ENCODE data around the gene TRIM63.
A peak's percentile ranks its signal among the peaks of the same experiment; 100 is the strongest.

Gene TRIM63

DNA sequence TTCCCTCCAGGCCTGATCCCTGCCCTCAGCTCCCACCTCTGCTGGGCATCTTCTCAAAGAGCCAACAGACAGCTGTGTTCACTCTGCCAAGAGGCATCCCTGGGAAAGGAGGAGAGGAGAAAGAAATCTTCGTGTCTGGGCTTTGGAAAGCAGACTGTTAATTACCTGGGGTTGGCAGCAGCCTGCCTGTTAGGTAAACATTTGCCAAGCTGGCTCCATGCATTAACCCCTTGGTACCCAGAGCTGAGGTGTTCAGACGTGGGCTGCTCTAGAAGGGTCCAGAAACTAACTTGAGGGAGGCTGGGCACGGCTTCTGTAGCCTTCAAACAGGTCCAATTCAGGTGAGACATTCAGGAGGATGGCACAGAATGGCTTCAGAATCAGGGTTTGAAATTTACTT, 54.6 kb downstream of the TRIM63 start:
- no peak for DNase-seq

GRCh38 chr1:26010825-26011224, 56.6 kb downstream of the TRIM63 start:
- no peak for DNase-seq

GRCh38 chr1:26009796-26010447, 57.5 kb downstream of the TRIM63 start:
- DNase-seq = peak; percentile 44

DNA sequence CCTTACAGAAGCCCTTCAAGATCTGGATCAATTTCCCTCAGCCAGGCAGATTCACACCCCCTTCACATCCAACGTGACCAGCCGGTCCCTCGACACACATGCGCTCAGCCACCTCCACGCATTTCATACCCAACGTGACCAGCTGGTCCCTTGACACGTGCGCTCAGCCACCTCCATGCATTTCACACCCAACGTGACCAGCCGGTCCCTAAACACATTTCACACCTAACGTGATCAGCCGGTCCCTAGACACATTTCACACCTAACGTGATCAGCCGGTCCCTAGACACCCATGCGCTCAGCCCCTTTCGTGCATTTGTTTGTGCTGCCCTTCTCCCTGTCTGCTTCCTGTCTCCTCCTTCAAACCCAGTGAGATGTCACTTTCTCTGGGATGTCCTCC, 60.7 kb downstream of the TRIM63 start:
- DNase-seq = no peak

DNA sequence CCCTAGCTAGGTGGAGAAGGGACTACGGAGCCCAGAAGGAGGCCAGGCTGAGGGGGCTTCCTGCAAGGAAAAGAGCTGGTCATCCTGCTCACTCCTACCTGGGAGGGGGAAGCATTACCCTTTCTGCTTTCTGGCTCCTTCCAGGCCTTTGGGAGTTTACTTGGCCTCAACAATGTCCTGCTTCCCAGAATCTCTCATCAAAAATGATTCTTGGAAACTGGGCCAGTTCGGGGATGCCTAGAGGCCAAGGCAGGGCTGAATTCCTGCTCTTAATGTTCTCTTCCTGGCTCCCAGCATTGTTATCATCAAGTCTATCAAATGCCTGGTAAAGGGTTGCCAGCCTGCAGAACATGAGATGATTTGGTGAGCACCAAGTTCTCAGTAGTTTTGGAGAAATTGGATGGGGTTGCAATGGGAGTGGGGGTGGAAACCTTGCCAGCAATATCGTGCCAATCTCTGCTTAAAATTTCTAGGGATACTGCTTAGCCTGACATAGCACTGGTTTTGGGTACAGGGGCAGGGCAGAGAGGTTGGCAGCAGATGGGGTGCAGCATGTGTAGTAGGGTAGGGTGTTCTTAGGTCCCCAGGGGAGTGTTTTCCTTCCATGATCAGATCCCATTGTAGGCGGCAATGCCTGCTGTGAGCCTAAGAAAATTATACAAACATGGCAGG, 61.9 kb downstream of the TRIM63 start:
- no peak for DNase-seq

DNA sequence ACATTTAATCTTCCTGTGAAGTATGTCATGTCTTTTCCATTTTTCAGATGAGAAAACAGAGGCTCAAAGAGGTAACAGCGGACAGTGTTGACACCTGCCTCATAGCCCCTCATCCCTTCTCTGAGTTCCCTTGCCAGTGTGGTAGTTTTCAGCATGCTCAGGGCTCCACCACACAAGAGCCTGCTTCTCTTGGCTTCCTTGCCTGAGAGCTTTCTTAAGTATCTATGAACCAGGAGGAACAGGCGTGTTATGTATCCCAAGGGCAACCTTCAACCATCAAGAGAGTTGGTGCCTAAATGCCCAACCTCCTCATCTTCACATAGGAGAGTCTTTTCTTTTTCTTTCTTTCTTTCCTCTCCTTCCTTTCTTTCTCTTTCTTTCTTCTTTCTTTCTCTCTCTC, 63.7 kb downstream of the TRIM63 start:
- DNase-seq = no peak

DNA sequence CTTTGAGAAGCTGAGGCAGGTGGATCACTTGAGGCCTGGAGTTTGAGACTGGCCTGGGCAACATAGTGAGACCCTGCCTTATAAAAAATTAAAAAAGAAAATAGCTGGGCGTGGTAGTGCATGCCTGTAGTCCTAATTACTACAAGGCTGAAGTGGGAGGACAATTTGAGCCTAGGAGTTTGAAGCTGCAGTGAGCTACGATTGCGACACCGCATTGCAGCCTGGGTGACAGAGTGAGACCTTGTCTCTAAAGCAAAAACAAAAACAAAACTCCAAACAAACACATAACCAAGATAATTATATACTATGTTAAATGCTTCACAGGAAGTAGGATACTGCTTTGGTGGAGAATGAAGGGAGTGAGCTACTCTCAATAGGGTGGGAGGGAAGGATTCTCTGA, 64.2 kb downstream of the TRIM63 start:
- no peak for DNase-seq

All from hematopoietic multipotent progenitor cell treated with erythropoietin and hydrocortisone succinate and interleukin-3 and kit ligand, for 6 days (in vitro differentiated cells).